Measurements from ENCODE around the gene STAU1. TPM values are rescaled to one million over a fixed set of nuclear protein-coding genes. Genes with fewer than 3 reads are reported as not detected.

The STAU1 gene
- total and polyA plus RNA-seq, 2 experiments from 2014 or later: 59.4 to 78.2 TPM

DNA sequence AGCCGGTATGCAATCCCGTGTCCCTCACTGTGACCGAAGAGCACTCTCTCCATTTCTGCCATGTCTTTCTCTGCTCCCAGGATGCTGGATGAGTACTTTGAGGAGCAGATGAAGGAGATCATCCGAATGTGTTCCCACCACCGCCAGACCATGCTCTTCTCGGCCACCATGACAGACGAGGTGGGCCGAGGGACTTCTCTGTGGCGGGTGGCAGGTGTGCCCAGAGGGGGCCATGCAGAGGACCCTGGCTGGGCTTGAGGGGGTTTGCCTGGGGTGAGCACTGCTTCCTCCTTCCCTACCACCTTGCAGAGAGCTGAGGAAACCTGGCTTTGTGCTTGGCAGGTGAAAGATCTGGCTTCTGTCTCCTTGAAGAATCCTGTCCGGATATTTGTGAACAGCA lies 45.1 kb upstream of the STAU1 start:
- Histone ChIP-seq H3K36me3 (ENCODE audit: low read depth) (peaks cover 23% of the 10 kb centered on the region), H3K4me3 (no peak overlapping the region), H3K9me3 (ENCODE audit: low read depth) (no peaks in the 10 kb centered on the region), H3F3A (ENCODE audit: insufficient read depth) (no peaks in the 10 kb centered on the region), H3K27ac (no peak overlapping the region), H3K9ac (no peak overlapping the region), H3K9me2 (ENCODE audit: insufficient read depth) (no peaks in the 10 kb centered on the region), H3K4me2 (ENCODE audit: unreplicated experiment) (no peak overlapping the region), H3K4me1 (ENCODE audit: insufficient read depth) (peaks cover 6% of the 10 kb centered on the region), H3K79me2 (ENCODE audit: insufficient read depth) (no peaks in the 10 kb centered on the region), H2AFZ (no peak overlapping the region), H3K27me3 (replicated peaks; ENCODE audit: insufficient read depth) (no peaks in the 10 kb centered on the region), H4K20me1 (ENCODE audit: insufficient read depth) (no peaks in the 10 kb centered on the region)
- WGBS, 2 experiments (ENCODE audit: low coverage in 1 of 2, low lambda C conversion rate in 2 of 2, missing lambda C conversion rate in 2 of 2): 85 to 93% methylated on average over 8 to 10 of the region's 10 CpGs
- in situ Hi-C loops (cut with MboI): no loop called here
- TF ChIP-seq EZH2 (IDR thresholded peaks at IDR 0.05; ENCODE audit: insufficient read depth, poor library complexity, severe bottlenecking): no peak
- TF ChIP-seq EZH2phosphoT487 (IDR thresholded peaks at IDR 0.05; ENCODE audit: insufficient read depth, low read depth): no peak
- no peak for DNase-seq

DNA sequence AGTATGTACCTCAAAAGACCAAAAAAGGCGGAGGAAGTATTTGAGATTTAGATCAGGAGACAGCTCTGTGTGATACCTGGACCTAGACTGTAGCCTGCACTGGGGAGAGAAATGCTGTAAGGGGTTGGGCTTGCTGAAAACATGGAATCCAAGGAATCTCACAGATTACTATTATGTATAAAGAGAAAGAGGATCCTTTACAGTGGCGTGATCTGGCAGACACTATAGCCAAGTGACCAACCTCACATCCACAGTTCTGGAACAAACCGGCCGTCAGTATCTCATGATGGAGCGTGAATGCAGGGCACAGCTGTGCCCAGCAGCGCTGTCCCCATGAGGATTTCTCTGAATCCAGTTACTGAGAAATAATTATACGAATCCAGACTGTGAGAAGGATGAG lies 43.3 kb upstream of the STAU1 start:
- no peaks in the 10 kb centered on the region for H4K20me1 ChIP-seq (ENCODE audit: insufficient read depth)
- no peak overlapping the region for H3K9ac ChIP-seq
- H3K4me1 ChIP-seq (ENCODE audit: insufficient read depth): peaks cover 6% of the 10 kb centered on the region
- no peak overlapping the region for H2AFZ ChIP-seq
- no peak overlapping the region for H3K4me2 ChIP-seq (ENCODE audit: unreplicated experiment)
- TF ChIP-seq EZH2 (IDR thresholded peaks at IDR 0.05; ENCODE audit: insufficient read depth, poor library complexity, severe bottlenecking): no peak
- TF ChIP-seq EZH2phosphoT487 (IDR thresholded peaks at IDR 0.05; ENCODE audit: insufficient read depth, low read depth): no peak
- no peaks in the 10 kb centered on the region for H3F3A ChIP-seq (ENCODE audit: insufficient read depth)
- H3K36me3 ChIP-seq (ENCODE audit: low read depth): peaks cover 27% of the 10 kb centered on the region
- no peak overlapping the region for H3K4me3 ChIP-seq
- H3K27me3 ChIP-seq (replicated peaks; ENCODE audit: insufficient read depth): no peaks in the 10 kb centered on the region
- no peak for DNase-seq
- WGBS, 2 experiments (ENCODE audit: low coverage in 1 of 2, low lambda C conversion rate in 2 of 2, missing lambda C conversion rate in 2 of 2): 68 to 71% methylated on average over 7 of the region's 7 CpGs
- no peaks in the 10 kb centered on the region for H3K9me2 ChIP-seq (ENCODE audit: insufficient read depth)
- H3K9me3 ChIP-seq (ENCODE audit: low read depth): no peaks in the 10 kb centered on the region
- H3K79me2 ChIP-seq (ENCODE audit: insufficient read depth): no peaks in the 10 kb centered on the region
- H3K27ac ChIP-seq: no peak overlapping the region
- in situ Hi-C loops (cut with MboI): no loop called here

DNA sequence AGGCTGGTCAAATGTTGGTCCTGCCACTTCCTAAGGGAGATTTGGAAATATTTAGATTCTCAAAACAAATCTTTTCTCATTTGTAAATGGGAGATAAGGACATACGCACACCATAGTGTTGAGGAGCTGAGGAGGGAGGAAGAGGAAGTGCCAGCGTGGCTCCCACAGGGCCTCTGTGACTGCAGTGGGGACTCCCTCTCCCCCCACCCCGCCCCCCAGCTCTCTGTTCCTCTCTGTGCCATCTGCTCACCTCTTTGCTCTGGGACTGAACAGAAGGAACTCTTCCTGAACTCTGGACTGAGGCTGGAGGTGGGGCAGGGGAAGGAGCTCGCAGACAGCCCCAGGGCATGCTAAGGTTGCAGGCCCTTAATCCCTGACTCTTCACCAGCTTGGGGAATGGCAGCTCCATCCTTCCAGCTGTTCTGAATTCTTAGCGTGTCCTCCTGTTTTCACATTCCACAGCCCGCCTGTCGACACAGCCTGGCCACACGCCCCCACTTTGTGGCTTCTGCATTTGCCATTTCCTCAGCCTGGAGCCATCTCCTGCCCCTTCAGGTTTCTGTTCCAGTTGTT lies 42.5 kb upstream of the STAU1 start:
- no peaks in the 10 kb centered on the region for H3K9me3 ChIP-seq (ENCODE audit: low read depth)
- H3K79me2 ChIP-seq (ENCODE audit: insufficient read depth): no peaks in the 10 kb centered on the region
- H3K4me1 ChIP-seq (ENCODE audit: insufficient read depth): peaks cover 6% of the 10 kb centered on the region
- H3K27me3 ChIP-seq (replicated peaks; ENCODE audit: insufficient read depth): no peaks in the 10 kb centered on the region
- TF ChIP-seq EZH2phosphoT487 (IDR thresholded peaks at IDR 0.05; ENCODE audit: insufficient read depth, low read depth): no peak
- TF ChIP-seq EZH2 (IDR thresholded peaks at IDR 0.05; ENCODE audit: insufficient read depth, poor library complexity, severe bottlenecking): no peak
- peak overlapping the region; percentile 11 for H3K4me2 ChIP-seq (ENCODE audit: unreplicated experiment)
- no peaks in the 10 kb centered on the region for H4K20me1 ChIP-seq (ENCODE audit: insufficient read depth)
- H2AFZ ChIP-seq: no peak overlapping the region
- 72 to 73% methylated on average over 8 of the region's 8 CpGs for WGBS, 2 experiments (ENCODE audit: low coverage in 1 of 2, low lambda C conversion rate in 2 of 2, missing lambda C conversion rate in 2 of 2)
- no peaks in the 10 kb centered on the region for H3K9me2 ChIP-seq (ENCODE audit: insufficient read depth)
- H3K4me3 ChIP-seq: no peak overlapping the region
- H3F3A ChIP-seq (ENCODE audit: insufficient read depth): no peaks in the 10 kb centered on the region
- in situ Hi-C loops (cut with MboI): no loop called here
- H3K27ac ChIP-seq: no peak overlapping the region
- DNase-seq: peak; percentile 48
- peaks cover 35% of the 10 kb centered on the region for H3K36me3 ChIP-seq (ENCODE audit: low read depth)
- H3K9ac ChIP-seq: no peak overlapping the region

DNA sequence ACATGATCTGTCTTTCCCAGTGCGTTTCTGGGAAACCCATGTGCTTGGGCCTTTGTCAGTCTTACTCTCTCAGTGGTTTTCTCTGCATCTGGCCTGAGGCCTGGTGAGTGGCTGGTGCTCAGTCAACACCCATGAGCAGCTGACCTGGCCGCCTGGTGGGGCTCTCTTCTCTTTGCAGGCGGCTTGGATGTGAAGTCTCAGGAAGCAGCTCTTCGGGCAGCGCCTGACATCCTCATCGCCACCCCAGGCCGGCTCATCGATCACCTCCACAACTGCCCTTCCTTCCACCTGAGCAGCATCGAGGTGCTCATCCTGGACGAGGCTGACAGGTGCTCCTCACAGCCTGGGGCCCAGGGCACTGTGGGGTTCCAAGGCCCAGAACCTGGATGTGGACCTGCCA lies 41.9 kb upstream of the STAU1 start:
- no peaks in the 10 kb centered on the region for H4K20me1 ChIP-seq (ENCODE audit: insufficient read depth)
- H3K36me3 ChIP-seq (ENCODE audit: low read depth): peaks cover 38% of the 10 kb centered on the region
- no peaks in the 10 kb centered on the region for H3K27me3 ChIP-seq (replicated peaks; ENCODE audit: insufficient read depth)
- no peak overlapping the region for H3K9ac ChIP-seq
- no peaks in the 10 kb centered on the region for H3F3A ChIP-seq (ENCODE audit: insufficient read depth)
- WGBS, 2 experiments (ENCODE audit: low coverage in 1 of 2, low lambda C conversion rate in 2 of 2, missing lambda C conversion rate in 2 of 2): 94% methylated on average over 10 of the region's 10 CpGs
- H3K4me1 ChIP-seq (ENCODE audit: insufficient read depth): peaks cover 6% of the 10 kb centered on the region
- no peaks in the 10 kb centered on the region for H3K9me2 ChIP-seq (ENCODE audit: insufficient read depth)
- no peak overlapping the region for H3K4me3 ChIP-seq
- no peak for DNase-seq
- H3K79me2 ChIP-seq (ENCODE audit: insufficient read depth): no peaks in the 10 kb centered on the region
- H2AFZ ChIP-seq: no peak overlapping the region
- no peak overlapping the region for H3K27ac ChIP-seq
- no peak for TF ChIP-seq EZH2 (IDR thresholded peaks at IDR 0.05; ENCODE audit: insufficient read depth, poor library complexity, severe bottlenecking)
- no peak for TF ChIP-seq EZH2phosphoT487 (IDR thresholded peaks at IDR 0.05; ENCODE audit: insufficient read depth, low read depth)
- no peak overlapping the region for H3K4me2 ChIP-seq (ENCODE audit: unreplicated experiment)
- no peaks in the 10 kb centered on the region for H3K9me3 ChIP-seq (ENCODE audit: low read depth)
- in situ Hi-C loops (cut with MboI): no loop called here

DNA sequence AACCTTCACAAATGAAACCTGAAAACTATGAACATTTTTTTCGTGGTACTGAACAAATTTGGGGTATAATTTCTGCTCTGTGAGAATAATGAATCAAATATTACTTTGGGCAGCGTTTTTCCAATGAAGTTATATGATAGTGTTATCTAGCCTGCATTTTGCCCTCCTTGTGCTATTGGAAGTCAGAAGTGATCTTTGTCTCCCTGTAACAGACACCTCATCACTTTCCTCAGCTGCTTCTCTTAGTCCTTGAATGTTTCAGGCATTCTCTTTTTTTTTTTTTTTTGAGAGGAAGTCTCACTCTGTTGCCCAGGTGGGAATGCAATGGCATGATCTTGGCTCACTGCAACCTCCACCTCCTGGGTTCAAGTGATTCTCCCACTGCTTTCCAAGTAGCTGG lies 41.2 kb upstream of the STAU1 start:
- in situ Hi-C loops (cut with MboI): no loop called here
- Histone ChIP-seq H3K9me3 (ENCODE audit: low read depth) (no peaks in the 10 kb centered on the region), H3K9me2 (ENCODE audit: insufficient read depth) (no peaks in the 10 kb centered on the region), H3K27me3 (replicated peaks; ENCODE audit: insufficient read depth) (no peaks in the 10 kb centered on the region), H3F3A (ENCODE audit: insufficient read depth) (no peaks in the 10 kb centered on the region), H3K27ac (no peak overlapping the region), H3K79me2 (ENCODE audit: insufficient read depth) (no peaks in the 10 kb centered on the region), H3K9ac (no peak overlapping the region), H3K4me1 (ENCODE audit: insufficient read depth) (peaks cover 6% of the 10 kb centered on the region), H3K4me2 (ENCODE audit: unreplicated experiment) (no peak overlapping the region), H3K36me3 (ENCODE audit: low read depth) (peaks cover 44% of the 10 kb centered on the region), H3K4me3 (no peak overlapping the region), H4K20me1 (ENCODE audit: insufficient read depth) (no peaks in the 10 kb centered on the region), H2AFZ (no peak overlapping the region)
- 98 to 100% methylated on average over 2 of the region's 2 CpGs for WGBS, 2 experiments (ENCODE audit: low coverage in 1 of 2, low lambda C conversion rate in 2 of 2, missing lambda C conversion rate in 2 of 2)
- TF ChIP-seq EZH2phosphoT487 (IDR thresholded peaks at IDR 0.05; ENCODE audit: insufficient read depth, low read depth) (no peak), EZH2 (IDR thresholded peaks at IDR 0.05; ENCODE audit: insufficient read depth, poor library complexity, severe bottlenecking) (no peak)
- DNase-seq: no peak

Measured in GM23248 (cell line).